Dermis blood vessel endothelial cell (primary cell): Measurements from ENCODE around the gene SEZ6L. TPM values are rescaled to one million over a fixed set of nuclear protein-coding genes. Genes with fewer than 3 reads are reported as not detected.

Source experiments
- DNase-seq: peaks from one replicate; pipeline ENCODE4 v3.0.0; 2010
- total RNA-seq: library from RNA; depleted of rRNA; stranded (reverse); fragments of >200 nt; gene quantifications from 2 replicates; pipeline ENCODE4 v1.2.3, GENCODE V29; 2014

Gene SEZ6L
- total RNA-seq, 1 donor from 2014 or later, result not detected

- no peak for DNase-seq
Observed at GRCh38 chr22:26342745-26343410, 173.6 kb downstream of the SEZ6L start.

GRCh38 chr22:26345496-26345895 lies 176.2 kb downstream of the SEZ6L start:
- DNase-seq, result no peak

DNA sequence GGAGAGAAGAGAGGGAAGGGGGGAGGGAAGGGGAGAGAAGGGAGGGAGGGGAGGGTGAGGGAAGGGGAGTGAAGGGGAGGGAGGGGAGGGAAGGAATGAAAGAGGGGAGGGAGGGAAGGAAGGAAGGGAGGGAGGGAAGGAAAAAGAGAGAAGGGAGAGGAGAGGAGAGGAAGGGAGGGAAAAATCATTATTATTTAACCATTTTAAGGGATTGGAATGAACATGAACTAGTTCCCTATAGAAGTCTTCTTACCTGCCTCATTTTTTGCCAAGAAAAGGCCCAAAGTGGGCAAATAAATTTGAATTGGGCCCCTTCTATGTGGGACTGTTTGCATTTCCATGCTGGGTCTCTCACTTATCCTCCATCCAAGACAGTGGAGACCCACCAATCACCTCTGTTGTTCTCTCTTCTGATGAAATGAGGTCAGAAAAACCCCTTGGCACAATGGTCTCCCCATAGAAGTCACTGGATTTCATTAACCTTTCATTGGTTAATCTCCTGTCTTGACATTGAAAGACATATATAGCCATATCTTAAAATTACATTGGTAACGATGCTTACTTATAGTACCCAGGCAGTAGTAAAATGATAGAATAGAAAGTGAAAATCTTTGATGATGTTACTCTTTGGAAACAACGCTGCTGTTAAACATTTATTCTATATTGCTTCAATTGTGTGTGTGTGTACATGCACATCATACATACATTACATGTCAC lies 179.7 kb downstream of the SEZ6L start:
- no peak for DNase-seq

DNA sequence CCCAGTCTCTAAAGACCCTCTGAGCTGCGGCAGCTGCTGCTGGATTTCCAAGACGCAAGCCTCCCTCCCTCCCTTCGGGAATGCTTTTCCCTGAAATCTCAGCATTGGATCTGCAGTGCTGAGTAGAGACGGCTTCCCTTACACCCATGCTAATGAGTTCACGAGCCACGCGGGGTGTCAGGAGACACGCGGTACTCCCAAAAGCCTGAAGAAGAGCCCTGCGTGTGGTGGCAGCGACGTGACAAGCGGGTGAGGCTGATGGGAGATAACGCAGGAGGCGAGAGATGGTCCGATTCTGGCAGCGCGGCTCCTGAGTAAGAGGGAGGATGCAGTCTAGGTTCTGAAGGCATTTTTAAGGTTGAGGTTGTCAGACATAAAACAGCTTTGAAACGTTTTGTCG lies 185.4 kb downstream of the SEZ6L start:
- no peak for DNase-seq

DNA sequence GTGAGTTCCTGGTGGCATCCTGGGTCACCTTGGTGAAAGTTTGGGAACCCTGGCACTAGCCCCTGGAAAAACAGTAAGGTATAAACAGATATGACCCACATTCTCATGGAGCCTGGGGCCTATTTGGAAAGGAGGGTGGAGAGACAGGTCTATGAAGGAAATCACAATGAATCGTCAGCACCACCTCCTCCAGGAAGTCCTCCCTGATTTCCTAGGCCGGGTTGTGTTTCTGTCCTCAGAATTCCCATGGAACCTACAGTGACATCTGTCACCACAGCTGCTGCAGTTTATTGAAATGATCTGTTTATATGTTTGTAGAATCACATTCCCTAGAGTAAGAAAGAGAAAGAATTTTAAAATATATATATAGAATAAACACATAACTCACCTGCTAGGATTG lies 188.0 kb downstream of the SEZ6L start:
- DNase-seq, result no peak

DNA sequence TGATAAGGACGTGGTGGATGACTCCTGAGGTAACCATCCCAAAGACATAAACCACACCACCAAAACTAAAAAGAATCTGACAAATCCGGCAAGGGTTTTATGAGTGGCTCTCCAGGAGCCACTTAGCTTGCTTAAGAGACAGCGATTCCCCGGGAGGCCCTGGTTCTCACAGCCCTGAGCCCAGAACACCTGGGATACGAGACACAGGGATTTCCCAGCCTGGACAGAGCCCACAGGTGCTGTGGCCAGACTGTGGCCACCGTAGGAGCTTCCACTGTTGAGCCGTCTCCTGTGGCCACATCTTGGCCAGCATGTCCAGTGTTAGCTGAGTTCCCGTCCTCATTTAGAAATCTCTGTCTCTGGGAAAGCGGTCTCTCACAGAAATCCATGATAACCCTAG lies 188.6 kb downstream of the SEZ6L start:
- DNase-seq, result no peak

- no peak for DNase-seq
Observed at GRCh38 chr22:26359156-26359555, 189.9 kb downstream of the SEZ6L start.

- peak; percentile 89 for DNase-seq
Observed at GRCh38 chr22:26360169-26360885, 191.1 kb downstream of the SEZ6L start.

- DNase-seq, result no peak
Observed at GRCh38 chr22:26362471-26362870, 193.2 kb downstream of the SEZ6L start.

DNA sequence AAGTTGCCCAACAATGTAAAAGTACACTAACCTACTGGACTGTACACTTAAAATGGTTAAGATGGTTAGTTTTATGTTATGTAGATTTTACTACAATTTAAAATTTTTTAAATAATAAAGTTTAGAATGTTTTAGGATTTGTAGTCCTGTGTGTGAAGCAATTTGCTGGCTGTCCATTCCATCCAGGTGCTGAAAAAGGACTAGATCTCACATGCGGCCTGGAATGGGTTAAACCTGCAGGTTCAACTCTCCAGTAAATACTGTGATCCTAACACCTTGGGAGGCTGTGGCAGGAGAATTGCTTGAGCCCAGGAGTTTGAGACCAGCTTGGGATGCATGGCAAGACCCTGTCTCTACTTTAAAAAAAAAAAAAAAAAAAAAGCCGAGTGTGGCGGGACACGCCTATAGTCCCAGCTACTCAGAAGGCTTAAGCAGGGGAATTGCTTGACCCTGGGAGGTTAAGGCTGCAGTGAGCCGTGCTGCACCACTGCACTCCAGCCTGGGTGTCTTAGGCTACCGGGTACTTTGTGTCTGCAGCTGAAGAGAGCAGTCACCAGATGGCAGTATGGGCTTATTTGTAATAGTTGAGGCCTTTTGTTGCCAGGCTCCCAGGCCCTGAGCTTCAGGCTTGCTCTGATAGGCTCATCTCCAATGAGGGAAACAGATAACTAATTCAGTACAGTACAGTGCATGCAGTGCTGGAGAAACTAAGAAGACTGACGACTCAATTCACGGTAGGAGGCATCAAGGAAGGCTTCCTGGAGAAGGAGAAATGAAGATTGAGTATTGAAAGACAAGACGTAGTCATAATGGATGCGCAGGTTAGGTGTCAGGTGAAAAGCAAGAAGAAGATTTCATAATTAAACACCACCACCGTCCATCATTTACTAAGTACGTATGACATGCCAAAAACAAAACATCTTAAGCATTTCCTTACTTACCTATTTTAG lies 195.1 kb downstream of the SEZ6L start:
- peak; percentile 90 for DNase-seq

DNA sequence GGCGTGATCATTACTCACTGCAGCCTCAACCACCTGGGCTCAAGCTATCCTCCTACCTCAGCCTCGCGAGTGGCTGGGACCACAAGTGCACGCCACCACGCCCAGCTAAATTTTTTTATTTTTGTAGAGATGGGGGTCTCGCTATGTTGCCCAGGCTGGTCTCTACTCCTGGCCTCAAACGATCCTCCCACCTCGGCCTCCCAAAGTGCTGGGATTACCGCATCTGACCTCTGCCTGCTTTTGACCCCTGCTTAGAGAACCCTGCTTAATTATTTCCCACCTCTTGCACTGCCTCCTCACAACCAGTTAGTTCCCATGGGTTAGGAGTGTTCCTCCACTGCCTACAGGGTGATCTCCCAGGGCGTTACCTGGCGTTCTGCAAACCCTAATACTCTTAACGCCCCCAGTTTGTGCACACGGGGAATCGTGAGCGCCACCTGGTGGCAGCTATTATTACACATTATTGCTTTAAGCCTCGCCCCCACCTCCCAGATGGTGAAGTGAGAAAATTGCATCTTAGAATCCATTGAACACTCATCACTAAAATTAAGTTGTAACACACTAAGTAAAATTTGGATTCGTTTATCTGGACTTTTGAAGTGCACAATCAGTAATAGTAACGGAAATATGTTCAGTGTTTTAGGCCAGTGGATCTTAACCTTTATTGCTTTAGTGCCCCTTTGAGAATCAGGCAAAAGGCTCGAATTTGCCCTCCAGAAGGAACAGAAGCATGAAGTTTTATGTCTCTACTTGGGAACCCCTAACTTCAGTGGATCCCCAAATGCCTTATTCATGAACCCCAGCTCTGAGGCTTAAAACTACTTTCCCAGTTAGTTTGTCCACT lies 198.4 kb downstream of the SEZ6L start:
- DNase-seq, result peak; percentile 76

DNA sequence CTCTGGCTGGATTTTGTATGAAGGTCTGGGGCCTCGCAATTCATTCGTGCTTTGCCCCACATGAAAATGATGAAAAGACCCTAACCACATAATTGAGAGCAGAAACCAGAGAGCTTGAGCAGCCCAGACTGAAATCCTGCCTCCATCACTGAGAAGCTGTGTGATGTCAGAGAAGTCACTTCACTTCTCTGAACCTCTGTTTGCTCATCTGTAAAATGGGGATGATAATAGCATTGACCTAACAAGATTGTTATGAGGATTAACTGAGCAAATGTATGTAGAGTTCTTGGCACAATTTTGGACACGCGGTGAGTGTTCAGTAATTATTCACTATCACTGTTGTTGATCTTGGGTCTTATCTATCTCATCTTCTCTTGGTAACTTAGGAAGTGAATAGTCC lies 203.6 kb downstream of the SEZ6L start:
- no peak for DNase-seq

- no peak for DNase-seq
Observed at GRCh38 chr22:26374391-26375026, 205.2 kb downstream of the SEZ6L start.

DNA sequence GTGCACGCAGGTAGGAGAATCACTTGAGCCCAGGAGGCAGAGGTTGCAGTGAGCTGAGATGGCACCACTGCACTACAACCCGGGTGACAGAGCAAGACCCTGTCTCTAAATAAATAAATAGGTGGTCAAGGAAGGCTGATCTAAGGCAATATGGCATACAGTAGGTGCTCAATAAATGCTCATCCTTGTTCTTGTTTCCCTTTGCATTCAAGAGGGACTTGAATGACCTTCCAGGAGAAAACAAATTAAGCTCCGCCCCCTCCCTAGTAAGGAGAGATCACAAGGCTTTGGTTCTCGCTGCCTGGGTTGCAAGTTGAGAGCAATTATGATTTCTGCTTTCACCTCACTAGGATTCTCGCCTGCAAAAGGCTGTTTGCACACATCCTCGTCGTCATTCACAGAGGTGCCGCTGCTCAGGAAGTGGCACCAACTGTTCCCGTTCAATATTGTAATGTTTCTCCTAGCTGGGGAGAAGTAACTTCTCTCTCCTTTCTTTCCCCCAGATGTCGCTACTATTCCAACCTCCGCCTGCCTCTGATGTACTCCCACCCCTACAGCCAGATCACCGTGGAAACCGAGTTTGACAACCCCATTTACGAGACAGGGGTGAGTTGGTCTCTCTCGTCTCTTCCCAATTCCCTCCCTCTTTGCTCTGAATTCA lies 208.0 kb downstream of the SEZ6L start:
- no peak for DNase-seq

DNA sequence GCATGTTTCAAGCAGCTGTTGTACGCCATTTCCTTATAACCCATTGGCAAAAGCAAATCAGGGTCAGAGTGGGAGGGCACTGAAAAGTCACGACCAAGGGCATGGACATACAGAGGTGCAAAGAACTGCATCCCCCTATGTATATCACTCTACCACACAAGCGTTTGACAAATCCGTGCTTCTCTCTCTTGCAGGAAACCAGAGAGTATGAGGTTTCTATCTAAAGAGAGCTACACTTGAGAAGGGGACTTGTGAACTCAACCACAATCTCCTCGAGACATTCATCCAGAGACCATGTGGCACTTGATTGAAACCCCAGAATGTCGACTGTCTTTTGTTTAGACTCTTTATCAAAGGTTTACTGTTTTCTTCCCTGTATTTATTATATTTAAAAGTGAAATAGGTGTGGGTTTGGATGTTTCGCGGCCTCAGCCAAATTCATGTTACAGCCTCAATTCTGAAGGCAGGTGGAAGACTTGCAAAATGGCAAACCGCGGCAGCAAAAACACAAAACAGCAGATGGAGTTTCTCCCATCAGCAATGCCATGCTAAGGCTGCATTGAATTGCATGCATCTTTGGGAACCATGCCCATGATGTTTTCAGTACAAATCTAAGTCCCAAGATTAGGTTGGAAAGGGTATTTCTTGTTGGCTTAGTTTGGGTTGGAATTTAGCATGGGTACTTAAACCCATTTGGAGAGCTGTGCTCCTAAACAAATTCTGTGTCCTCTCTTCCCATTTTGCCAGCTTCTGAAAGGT lies 211.0 kb downstream of the SEZ6L start:
- DNase-seq, result no peak

GRCh38 chr22:26382782-26383181 lies 213.5 kb downstream of the SEZ6L start:
- DNase-seq, result no peak

GRCh38 chr22:26383968-26384556 lies 214.8 kb downstream of the SEZ6L start:
- no peak for DNase-seq

- no peak for DNase-seq
Observed at GRCh38 chr22:26385164-26385563, 215.9 kb downstream of the SEZ6L start.

DNA sequence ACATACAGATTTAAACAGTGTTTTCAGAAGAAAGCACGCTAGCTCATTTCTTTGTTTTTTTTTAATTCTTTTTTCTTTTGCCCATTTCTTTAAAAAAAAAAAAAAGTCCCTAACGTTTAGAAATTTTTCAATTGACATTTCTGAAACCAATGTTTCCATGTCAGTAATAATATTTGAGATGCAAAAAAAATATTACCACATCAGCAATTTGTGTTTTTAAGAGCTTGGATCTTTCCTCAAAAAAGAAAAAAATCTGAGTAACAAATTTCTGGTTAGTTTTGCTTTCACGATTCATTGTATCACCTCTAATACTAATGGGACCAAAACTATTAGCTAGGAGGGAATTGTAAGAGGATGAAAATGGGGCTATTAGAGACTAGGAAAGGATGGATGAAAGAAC lies 219.9 kb downstream of the SEZ6L start:
- no peak for DNase-seq
